ENCODE data around the gene SDSL.
A peak's percentile ranks its signal among the peaks of the same experiment; 100 is the strongest.

The SDSL gene

DNA sequence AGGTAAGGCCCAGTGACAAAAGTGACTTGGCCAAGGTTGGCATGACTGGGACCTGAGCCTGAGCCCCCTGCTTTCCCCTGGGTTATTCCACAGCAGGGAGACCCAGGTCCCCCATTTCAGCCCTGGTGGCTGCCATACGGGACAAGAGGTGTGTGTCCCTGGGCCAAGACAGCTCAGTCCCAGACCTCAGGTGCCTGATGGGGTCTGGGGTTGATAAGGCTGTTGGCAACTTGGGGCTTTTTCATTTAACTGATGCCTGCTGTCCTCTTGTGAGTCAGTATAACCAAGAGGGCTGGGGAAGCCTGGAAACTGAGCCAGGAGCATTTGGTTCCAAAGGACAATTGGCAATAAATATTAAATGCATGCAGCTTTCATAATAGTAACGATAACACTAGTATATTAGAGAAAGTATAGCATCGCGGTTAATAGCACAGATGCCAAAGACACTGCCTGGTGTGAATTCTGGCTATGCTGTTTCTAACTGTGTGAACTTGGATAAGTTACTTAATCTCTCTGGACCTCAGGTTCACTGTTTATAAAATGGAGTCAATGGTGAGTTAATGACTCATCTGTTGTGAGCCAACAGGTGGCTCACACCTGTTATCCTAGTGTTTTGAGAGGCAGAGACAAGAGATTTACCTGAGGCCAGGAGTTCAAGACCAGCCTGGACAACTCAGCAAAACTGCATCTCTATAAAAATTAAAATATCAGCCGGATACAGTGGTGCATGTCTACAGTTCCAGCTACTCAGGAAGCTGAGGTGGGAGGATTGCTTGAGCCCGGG is 898 bp downstream of the SDSL start:
- no peak for ATAC-seq

- ATAC-seq, result no peak
Observed at GRCh38 chr12:113424456-113424855, 2.3 kb downstream of the SDSL start.

DNA sequence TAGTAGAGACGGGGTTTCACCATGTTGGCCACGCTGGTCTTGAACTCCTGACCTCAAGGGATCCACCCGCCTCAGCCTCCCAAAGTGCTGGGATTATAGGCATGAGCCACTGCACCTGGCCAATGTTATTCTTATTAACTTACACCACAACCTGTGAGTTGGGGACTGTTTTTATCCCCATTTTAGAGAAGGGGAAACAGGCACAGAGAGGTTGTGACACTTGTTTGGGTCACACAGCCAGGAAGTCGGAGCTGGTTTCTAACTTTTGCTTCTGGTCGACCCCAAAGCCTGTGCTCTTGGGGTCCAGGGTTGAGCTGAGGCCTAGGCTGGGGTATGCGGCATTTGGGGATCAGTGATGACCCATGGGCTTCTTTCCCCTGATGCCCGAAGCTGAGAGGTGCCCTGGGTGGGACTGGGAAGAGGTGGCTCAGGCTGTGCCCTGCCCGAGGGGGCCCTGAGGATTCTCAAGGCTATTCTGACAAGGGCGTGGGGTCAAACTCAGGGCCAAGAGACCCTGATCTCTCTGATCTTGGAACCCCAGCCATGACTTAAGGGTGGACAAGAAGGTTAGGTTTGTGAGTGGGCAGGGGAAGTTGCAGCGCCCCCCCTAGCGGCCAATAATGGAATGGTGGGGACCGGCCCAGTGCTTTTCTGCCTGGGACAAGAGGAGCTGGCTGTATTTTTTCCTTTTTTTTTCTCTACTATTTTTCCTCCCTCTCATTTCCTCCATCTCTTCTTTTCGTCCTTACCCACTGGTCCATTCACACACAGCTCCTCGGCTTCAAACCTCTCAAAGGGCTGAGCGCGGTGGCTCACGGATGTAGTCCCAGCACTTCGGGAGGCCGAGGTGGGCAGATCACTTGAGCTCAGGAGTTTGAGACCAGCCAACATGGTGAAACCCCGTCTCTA is 3.0 kb downstream of the SDSL start:
- ATAC-seq, result no peak

DNA sequence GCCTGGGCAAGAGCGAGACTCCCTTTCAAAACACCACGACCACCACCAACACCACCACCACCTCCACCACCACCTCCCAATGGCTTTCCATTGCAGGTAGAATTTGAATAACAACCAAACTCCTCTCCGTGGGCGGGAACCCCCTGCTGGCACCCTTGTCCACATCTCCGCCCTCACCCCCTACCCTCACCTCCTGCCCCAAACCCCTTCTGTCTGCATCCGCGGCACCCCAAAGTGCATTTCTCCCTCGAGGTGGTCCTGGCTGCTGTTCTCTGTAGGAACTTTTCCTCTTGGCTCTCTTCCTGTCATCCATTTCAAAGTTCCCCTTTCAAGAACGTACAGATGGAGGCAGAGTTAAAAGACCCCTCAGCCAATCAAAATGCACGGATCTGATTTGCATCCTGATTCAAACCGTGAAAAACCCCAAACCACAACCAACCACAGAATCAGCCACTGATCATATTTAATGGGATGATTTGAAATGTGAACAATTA is 3.8 kb downstream of the SDSL start:
- no peak for ATAC-seq

- ATAC-seq, result no peak
Observed at GRCh38 chr12:113427882-113428281, 5.7 kb downstream of the SDSL start.

DNA sequence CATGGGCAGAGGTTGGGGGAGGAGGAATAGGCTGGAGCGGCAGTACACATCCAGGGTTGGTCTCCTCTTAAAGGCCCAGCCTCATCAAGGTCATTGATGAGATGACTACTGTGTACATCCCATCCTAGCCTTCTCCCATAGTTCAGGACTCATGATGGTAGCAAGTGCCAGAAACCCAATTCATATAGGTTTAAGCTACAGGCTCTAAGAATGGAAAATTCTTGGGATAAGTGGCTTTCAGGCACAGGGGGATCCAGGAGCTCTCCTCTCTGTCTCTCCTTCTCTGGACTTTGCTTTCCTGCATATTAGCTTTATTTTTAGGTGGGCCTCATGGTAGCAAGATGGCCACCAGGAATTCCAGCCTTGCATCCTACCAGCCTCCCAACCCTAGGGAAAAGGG is 6.3 kb downstream of the SDSL start:
- ATAC-seq, result no peak

GRCh38 chr12:113432986-113433385 is 10.8 kb downstream of the SDSL start:
- ATAC-seq, result no peak

GRCh38 chr12:113435367-113435766 is 13.2 kb downstream of the SDSL start:
- ATAC-seq, result no peak

DNA sequence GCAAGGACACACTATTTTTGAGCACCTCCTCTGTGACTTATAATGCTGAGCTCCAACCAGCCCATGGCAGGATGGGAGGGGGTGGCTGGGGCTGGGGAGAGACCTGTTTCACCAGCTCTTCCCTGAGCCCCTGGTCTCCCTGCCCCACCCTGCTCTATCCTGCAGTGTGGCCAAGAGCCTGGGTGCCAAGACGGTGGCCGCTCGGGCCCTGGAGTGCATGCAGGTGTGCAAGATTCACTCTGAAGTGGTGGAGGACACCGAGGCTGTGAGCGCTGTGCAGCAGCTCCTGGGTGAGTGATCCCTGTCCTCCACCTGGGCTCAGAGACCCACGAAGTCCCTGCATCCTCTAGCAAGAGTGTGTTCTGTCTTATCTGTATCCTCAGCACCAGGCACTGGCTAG is 14.4 kb downstream of the SDSL start:
- no peak for ATAC-seq

- no peak for ATAC-seq
Observed at GRCh38 chr12:113436993-113437728, 15.0 kb downstream of the SDSL start.

DNA sequence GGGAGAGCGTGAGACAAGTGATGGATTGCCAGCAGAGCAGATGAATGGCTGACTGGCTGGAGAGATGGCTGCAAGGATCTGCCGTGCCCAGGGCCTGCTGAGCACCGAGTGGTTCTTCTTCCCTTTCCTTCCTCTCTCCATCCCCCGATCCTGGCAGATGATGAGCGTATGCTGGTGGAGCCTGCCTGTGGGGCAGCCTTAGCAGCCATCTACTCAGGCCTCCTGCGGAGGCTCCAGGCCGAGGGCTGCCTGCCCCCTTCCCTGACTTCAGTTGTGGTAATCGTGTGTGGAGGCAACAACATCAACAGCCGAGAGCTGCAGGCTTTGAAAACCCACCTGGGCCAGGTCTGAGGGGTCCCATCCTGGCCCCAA is 15.5 kb downstream of the SDSL start:
- no peak for ATAC-seq

GRCh38 chr12:113438523-113439300 is 16.5 kb downstream of the SDSL start:
- ATAC-seq, result no peak

- ATAC-seq, result no peak
Observed at GRCh38 chr12:113439301-113439597, 17.1 kb downstream of the SDSL start.

DNA sequence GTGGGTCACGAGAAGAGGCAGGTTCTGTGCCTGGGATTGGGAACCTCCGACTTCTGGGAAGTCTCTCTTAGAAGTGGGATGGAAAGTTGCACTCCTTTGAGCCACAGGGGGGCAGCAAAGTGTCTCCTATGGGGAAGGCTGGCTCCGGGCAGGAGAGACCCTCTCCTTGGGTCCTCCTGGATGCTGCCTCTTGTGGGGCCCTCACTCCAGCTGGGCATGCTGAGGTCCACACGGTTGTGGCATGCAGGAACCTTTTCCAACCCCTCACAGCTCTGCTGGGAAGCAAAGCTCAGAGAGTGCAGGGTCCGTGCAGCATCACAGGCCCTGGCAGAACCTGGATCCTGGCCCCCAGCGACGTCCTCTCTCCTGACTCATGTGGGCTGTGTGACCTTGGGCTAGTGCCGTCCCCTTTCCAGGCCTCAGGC is 17.4 kb downstream of the SDSL start:
- ATAC-seq, result no peak

DNA sequence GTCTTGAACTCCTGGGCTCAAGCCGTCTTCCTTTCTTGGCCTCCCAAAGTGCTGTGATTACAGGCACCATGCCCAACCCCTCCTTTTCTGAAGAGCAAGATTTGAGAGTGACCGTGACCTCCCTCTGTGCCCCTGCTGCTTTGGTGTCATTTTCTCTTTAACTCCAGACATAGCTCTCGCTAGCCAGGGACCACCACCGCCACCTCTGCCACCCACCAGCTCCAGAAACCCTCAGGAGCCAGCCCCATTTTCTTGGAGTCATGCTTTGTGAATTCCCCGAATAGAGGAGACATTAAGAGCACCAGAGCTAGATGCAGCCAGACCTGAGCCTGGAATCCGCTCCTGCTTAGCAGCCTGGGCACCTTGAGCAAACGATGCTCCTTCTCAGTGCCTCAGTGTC is 18.2 kb downstream of the SDSL start:
- ATAC-seq, result no peak

DNA sequence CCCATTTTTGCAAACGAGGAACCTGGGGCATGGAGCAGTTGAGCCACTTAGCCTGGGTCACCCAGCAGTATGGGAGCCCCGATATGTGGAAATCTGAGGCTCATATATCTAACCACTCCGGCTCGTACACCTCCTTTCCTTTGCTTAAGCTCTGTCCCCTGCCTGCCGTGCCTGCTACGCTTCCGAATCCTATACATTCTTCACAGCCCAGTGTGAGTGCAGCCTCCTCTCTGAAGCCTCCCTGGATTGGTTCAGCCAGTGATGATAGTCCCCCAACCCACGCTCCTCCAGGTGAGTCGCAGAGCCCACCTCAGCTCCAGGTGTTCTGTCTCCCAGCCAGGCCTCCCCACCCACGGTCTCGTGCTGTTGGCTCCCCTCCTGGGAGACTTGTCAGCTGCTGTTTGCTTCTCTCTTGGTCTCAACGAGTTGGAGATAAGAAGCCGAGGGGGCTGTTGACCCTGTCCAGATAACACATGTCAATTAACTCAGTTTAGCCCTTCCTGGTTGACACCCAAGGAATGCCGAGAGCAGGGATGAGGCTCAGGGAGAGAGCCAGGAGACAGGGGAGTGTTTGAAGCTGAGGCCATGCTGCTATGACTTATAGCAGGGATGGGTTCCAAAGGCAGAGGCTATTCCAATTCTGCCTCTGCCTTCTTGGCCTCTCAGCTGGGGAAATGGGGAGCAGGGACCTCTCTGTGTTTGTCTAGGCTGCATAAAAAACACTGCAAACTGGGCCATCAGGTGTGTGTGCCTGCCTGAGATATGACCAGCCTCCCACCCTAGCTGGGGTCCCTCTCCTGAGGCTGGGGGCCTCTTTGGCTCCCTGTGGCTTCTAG is 19.0 kb downstream of the SDSL start:
- ATAC-seq, result no peak

- no peak for ATAC-seq
Observed at GRCh38 chr12:113443030-113443539, 20.9 kb downstream of the SDSL start.

DNA sequence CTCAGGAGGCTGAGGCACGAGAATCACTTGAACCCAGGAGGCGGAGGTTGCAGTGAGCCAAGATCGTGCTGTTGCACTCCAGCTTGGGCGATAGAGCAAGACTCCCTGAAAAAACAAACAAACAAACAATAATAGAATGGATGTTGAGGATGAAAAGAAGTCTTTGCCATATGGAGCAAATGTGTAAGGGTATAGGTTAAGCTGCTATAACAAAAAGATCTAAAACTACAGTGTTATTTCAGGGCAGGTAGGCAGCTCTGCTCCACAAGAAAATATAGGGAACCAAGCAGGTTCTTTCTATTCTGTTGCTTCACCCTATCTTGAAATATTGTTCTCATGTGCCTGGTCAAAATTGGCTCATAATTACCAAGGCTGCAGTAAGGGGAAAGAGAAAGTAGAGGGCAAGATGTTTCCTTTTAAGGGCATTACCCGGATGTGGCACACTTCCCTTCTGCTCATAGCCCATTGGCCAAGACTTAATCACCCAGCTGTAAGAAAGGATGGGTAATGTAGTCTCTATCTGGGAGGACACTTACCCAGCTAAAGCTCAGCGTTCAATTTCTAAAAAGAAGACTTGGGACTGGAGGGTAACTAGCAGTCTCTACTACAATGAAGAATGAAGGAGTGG is 23.5 kb downstream of the SDSL start:
- peak in 1 of 2 donors; percentile 28 for ATAC-seq

DNA sequence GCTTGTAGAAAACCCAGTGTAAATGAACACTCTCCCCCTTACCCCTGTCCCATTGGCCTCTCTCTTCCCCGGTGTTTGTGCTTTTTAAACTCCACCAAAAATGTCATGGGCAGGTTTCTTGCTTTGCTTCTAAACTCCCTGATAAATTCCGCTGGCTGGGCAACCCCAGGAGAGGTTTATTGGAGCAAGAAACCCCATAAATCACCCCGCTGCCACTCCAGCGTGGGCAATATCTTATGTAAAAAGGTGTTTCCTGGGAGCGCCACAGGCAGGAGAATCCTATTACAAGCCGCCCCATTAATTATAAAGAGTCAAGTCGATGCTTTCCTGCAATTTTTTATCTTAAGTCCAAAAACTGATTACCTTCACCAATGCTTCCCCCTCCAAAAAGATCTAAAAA is 26.7 kb downstream of the SDSL start:
- ATAC-seq, result no peak

DNA sequence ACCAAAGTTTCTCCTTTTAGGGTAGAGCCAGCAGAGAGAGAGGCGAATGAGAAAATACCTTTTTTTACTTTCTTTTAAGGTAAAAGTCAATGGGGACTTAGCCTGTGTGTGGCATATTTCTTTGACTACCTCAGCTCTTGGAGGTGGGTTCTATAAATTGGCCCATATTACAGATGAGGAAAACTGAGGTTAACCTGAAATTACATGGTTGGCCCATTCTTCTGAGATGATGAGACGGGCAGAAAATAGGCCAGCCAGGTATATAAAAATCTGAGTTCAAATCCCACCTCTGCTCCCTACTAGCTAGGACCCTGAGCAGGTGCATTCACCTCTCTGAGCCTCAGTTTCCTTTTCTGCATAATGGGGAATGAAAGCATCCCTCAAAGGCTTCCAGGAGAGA is 27.1 kb downstream of the SDSL start:
- no peak for ATAC-seq

DNA sequence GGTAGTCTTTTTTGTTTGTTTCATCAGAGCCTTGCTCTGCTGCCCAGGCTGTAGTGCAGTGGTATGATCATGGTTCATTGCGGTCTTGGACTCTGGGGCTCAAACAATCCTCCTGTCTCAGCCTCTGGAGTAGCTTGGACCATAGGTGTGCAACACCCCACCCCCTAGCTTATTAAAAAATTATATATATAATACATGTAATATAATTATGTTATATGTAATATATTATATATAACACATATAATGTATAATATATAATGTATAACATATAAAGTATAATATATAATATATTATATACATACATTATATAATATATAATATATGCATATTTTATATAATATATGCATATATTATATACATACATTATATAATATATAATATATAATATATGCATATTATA is 27.7 kb downstream of the SDSL start:
- ATAC-seq, result no peak

Measured in activated CD4-positive, CD25-positive, alpha-beta regulatory T cell treated with anti-CD3 and anti-CD28 coated beads, Interleukin-2, amount 50 U/mL, for 24 hours (primary cell).